Measurements from ENCODE around the gene ALKBH5.
A peak's percentile ranks its signal among the peaks of the same experiment; 100 is the strongest.

DNA sequence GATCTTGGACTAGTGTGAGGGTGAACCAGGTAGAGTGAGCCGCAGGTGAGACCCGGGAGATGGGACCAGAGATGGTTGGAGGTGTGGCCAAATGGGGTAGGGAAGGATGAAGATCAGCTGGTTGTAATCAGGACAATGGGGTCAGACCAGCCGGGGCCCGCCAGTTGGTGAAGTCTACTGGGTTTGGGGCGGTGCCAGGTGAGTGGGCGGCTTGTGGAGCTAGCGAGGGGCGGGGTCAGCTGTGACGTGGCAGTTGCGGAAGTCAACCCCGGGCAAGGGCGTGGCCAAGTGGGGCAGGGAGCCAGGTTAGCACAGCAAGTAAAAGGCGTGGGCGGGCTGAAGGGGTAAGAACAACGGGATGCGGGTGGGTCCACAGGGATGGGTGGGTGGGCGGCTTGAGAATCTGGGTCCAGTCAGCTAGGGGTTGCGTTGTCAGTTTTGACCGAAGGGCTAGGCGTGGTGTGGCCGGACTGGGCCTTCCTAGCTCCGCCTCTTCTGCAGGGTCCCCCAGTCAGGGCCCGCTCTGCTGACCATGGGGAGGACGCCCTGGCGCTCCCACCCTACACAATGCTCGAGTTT is 25.5 kb upstream of the ALKBH5 start:
- TF ChIP-seq EZH2 (IDR thresholded peaks at IDR 0.05; ENCODE audit: borderline replicate concordance, control insufficient read depth, low read depth, low read length) = no peak
- TF ChIP-seq IKZF2 (IDR thresholded peaks at IDR 0.05) = no peak
- no peak for TF ChIP-seq POLR2A (IDR thresholded peaks at IDR 0.05; ENCODE audit: low read depth, low read length)
- peak; percentile 19; the same call in 1 of the 2 replicates for TF ChIP-seq RFX5 (IDR thresholded peaks at IDR 0.05; ENCODE audit: low read depth, low read length)
- TF ChIP-seq YY1 (IDR thresholded peaks at IDR 0.05; ENCODE audit: low read depth, low read length) = no peak
- TF ChIP-seq, protein P1, sequence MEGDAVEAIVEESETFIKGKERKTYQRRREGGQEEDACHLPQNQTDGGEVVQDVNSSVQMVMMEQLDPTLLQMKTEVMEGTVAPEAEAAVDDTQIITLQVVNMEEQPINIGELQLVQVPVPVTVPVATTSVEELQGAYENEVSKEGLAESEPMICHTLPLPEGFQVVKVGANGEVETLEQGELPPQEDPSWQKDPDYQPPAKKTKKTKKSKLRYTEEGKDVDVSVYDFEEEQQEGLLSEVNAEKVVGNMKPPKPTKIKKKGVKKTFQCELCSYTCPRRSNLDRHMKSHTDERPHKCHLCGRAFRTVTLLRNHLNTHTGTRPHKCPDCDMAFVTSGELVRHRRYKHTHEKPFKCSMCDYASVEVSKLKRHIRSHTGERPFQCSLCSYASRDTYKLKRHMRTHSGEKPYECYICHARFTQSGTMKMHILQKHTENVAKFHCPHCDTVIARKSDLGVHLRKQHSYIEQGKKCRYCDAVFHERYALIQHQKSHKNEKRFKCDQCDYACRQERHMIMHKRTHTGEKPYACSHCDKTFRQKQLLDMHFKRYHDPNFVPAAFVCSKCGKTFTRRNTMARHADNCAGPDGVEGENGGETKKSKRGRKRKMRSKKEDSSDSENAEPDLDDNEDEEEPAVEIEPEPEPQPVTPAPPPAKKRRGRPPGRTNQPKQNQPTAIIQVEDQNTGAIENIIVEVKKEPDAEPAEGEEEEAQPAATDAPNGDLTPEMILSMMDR (IDR thresholded peaks at IDR 0.05 in 2 of 3, conservative IDR thresholded peaks at IDR 0.05 in 1 of 3; ENCODE audit: control insufficient read depth in 2 of 3, extremely low read depth in 1 of 3, insufficient read depth in 1 of 3, low read depth in 3 of 3, low read length in 3 of 3) = no peak
- no peak for TF ChIP-seq RCOR1 (conservative IDR thresholded peaks at IDR 0.05; ENCODE audit: low read depth, low read length)
- TF ChIP-seq, protein P2, sequence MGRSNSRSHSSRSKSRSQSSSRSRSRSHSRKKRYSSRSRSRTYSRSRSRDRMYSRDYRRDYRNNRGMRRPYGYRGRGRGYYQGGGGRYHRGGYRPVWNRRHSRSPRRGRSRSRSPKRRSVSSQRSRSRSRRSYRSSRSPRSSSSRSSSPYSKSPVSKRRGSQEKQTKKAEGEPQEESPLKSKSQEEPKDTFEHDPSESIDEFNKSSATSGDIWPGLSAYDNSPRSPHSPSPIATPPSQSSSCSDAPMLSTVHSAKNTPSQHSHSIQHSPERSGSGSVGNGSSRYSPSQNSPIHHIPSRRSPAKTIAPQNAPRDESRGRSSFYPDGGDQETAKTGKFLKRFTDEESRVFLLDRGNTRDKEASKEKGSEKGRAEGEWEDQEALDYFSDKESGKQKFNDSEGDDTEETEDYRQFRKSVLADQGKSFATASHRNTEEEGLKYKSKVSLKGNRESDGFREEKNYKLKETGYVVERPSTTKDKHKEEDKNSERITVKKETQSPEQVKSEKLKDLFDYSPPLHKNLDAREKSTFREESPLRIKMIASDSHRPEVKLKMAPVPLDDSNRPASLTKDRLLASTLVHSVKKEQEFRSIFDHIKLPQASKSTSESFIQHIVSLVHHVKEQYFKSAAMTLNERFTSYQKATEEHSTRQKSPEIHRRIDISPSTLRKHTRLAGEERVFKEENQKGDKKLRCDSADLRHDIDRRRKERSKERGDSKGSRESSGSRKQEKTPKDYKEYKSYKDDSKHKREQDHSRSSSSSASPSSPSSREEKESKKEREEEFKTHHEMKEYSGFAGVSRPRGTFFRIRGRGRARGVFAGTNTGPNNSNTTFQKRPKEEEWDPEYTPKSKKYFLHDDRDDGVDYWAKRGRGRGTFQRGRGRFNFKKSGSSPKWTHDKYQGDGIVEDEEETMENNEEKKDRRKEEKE (IDR thresholded peaks at IDR 0.05) = no peak
- no peak for TF ChIP-seq SREBF1 (IDR thresholded peaks at IDR 0.05; ENCODE audit: low read length)
- no peak for TF ChIP-seq NR2C2 (IDR thresholded peaks at IDR 0.05; ENCODE audit: borderline replicate concordance, control insufficient read depth, insufficient read length, low read depth)

Data from GM12878 (cell line).